HEK293 (cell line): ENCODE data around the gene SLC25A47.

Experiments used
- CTCF ChIA-PET: fragments of 350-600 bp; formaldehyde crosslinking; extraction: SDS; loops from one replicate; lab custom pipeline; 2021; ENCODE audit warnings: antibody characterized with exemption; lab: Yijun Ruan, JAX
- POLR2A ChIA-PET: fragments of 300-600 bp; formaldehyde crosslinking; extraction: SDS; loops from one replicate; lab custom pipeline; 2020; ENCODE audit warnings: antibody characterized with exemption, inconsistent platforms; lab: Yijun Ruan, JAX
- H3K27ac ChIP-seq: fragments of 200-500 bp; sonication (Bioruptor generic); 2 replicates; pipeline ENCODE4 v1.5.1; 2014; ENCODE audit warnings: low read depth, low read length, control low read depth, inconsistent platforms; ENCODE audit errors: extremely low read depth
- H3K36me3 ChIP-seq, 2 experiments: fragments of 200-500 bp in 1 of 2; sonication (Bioruptor generic) in 1 of 2; 1 replicate in 1 of 2; 2 replicates in 1 of 2; pipeline ENCODE4 v1.5.1; 2014 to 2017; ENCODE audit warnings: inconsistent platforms in 2 of 2, low read length in 2 of 2; ENCODE audit not compliant: control insufficient read depth in 2 of 2, insufficient read depth in 1 of 2
- H3K4me1 ChIP-seq: fragments of 200-500 bp; sonication (Bioruptor generic); 2 replicates; pipeline ENCODE4 v1.5.1; 2014; ENCODE audit warnings: mild to moderate bottlenecking, low read length, inconsistent platforms; ENCODE audit not compliant: control insufficient read depth, insufficient read depth
- H3K4me3 ChIP-seq: 2 replicates; pipeline ENCODE4 v1.5.1; 2011; ENCODE audit warnings: low read depth, mild to moderate bottlenecking, control low read depth, low read length, moderate library complexity
- H3K9me3 ChIP-seq: fragments of 200-500 bp; sonication (Bioruptor generic); 2 replicates; pipeline ENCODE4 v1.5.1; 2014; ENCODE audit warnings: low read depth, low read length, inconsistent platforms; ENCODE audit not compliant: control insufficient read depth, insufficient read depth
- GLIS2 ChIP-seq: fragments of 450-650 bp; formaldehyde crosslinking; IDR thresholded peaks from 2 replicates; pipeline ENCODE4 v1.5.1; 2016; ENCODE audit warnings: missing biosample characterization, missing genetic modification characterization
- INSM2 ChIP-seq: fragments of 450-650 bp; formaldehyde crosslinking; IDR thresholded peaks from 2 replicates; pipeline ENCODE4 v1.5.1; 2016; ENCODE audit warnings: missing biosample characterization, missing genetic modification characterization
- SCRT1 ChIP-seq: fragments of 450-650 bp; formaldehyde crosslinking; IDR thresholded peaks from 2 replicates; pipeline ENCODE4 v1.5.1; 2016; ENCODE audit warnings: missing biosample characterization, missing genetic modification characterization, borderline replicate concordance
- SETDB1 ChIP-seq: IDR thresholded peaks from one replicate; pipeline ENCODE4 v1.6.1; 2017; ENCODE audit warnings: mild to moderate bottlenecking, low read length, moderate library complexity, mixed read lengths; ENCODE audit not compliant: insufficient read length
- WT1 ChIP-seq: fragments of 450-650 bp; formaldehyde crosslinking; IDR thresholded peaks from 2 replicates; pipeline ENCODE4 v1.5.1; 2016; ENCODE audit warnings: missing biosample characterization, missing genetic modification characterization
- ZBTB20 ChIP-seq: fragments of 450-650 bp; formaldehyde crosslinking; IDR thresholded peaks from 2 replicates; pipeline ENCODE4 v1.5.1; 2016; ENCODE audit warnings: missing biosample characterization, missing genetic modification characterization
- ZBTB49 ChIP-seq: fragments of 450-650 bp; formaldehyde crosslinking; IDR thresholded peaks from 2 replicates; pipeline ENCODE4 v1.5.1; 2016; ENCODE audit warnings: missing biosample characterization, missing genetic modification characterization, low read depth
- ZNF155 ChIP-seq: fragments of 450-650 bp; formaldehyde crosslinking; IDR thresholded peaks from 2 replicates; pipeline ENCODE4 v1.5.1; 2016; ENCODE audit warnings: missing biosample characterization, missing genetic modification characterization
- ZNF248 ChIP-seq: fragments of 450-650 bp; formaldehyde crosslinking; IDR thresholded peaks from 2 replicates; pipeline ENCODE4 v1.5.1; 2017; ENCODE audit warnings: missing biosample characterization, missing genetic modification characterization
- ZNF404 ChIP-seq: fragments of 450-650 bp; formaldehyde crosslinking; IDR thresholded peaks from 2 replicates; pipeline ENCODE4 v1.5.1; 2017; ENCODE audit warnings: missing biosample characterization, missing genetic modification characterization
- ZNF548 ChIP-seq: fragments of 450-650 bp; formaldehyde crosslinking; IDR thresholded peaks from 2 replicates; pipeline ENCODE4 v1.5.1; 2016; ENCODE audit warnings: missing biosample characterization, missing genetic modification characterization
- ZNF561 ChIP-seq: fragments of 450-650 bp; IDR thresholded peaks from 2 replicates; pipeline ENCODE4 v1.5.1; 2018; ENCODE audit warnings: missing biosample characterization, missing genetic modification characterization, borderline replicate concordance
- ZNF580 ChIP-seq: fragments of 450-650 bp; formaldehyde crosslinking; IDR thresholded peaks from 2 replicates; pipeline ENCODE4 v1.5.1; 2016; ENCODE audit warnings: missing biosample characterization, missing genetic modification characterization
- ZNF585B ChIP-seq: fragments of 450-650 bp; formaldehyde crosslinking; IDR thresholded peaks from 2 replicates; pipeline ENCODE4 v1.5.1; 2016; ENCODE audit warnings: missing biosample characterization, missing genetic modification characterization
- ZNF768 ChIP-seq: fragments of 450-650 bp; formaldehyde crosslinking; IDR thresholded peaks from 2 replicates; pipeline ENCODE4 v1.5.1; 2018; ENCODE audit warnings: missing biosample characterization, mild to moderate bottlenecking, missing genetic modification characterization
- ZNF777 ChIP-seq: fragments of 450-650 bp; formaldehyde crosslinking; IDR thresholded peaks from 2 replicates; pipeline ENCODE4 v1.5.1; 2017; ENCODE audit warnings: missing biosample characterization, missing genetic modification characterization, borderline replicate concordance
- ZNF785 ChIP-seq: fragments of 450-650 bp; formaldehyde crosslinking; IDR thresholded peaks from 2 replicates; pipeline ENCODE4 v1.5.1; 2016; ENCODE audit warnings: missing biosample characterization, missing genetic modification characterization
- ZNF837 ChIP-seq: fragments of 450-650 bp; formaldehyde crosslinking; IDR thresholded peaks from 2 replicates; pipeline ENCODE4 v1.5.1; 2016; ENCODE audit warnings: missing biosample characterization, missing genetic modification characterization
- ZSCAN4 ChIP-seq: fragments of 450-650 bp; formaldehyde crosslinking; IDR thresholded peaks from 2 replicates; pipeline ENCODE4 v1.5.1; 2017; ENCODE audit warnings: missing biosample characterization, missing genetic modification characterization
- TF ChIP-seq, protein P1 (sequence below): fragments of 450-650 bp; formaldehyde crosslinking; IDR thresholded peaks from 2 replicates; pipeline ENCODE4 v1.5.1; 2016; ENCODE audit warnings: missing biosample characterization, missing genetic modification characterization
- TF ChIP-seq, protein P2 (sequence below): fragments of 450-650 bp; formaldehyde crosslinking; IDR thresholded peaks from 2 replicates; pipeline ENCODE4 v1.5.1; 2016; ENCODE audit warnings: missing biosample characterization, missing genetic modification characterization

Gene SLC25A47

GRCh38 chr14:100350276-100350926 is 27.3 kb downstream of the SLC25A47 start (continued):
- no peak for TF ChIP-seq ZSCAN4

DNA sequence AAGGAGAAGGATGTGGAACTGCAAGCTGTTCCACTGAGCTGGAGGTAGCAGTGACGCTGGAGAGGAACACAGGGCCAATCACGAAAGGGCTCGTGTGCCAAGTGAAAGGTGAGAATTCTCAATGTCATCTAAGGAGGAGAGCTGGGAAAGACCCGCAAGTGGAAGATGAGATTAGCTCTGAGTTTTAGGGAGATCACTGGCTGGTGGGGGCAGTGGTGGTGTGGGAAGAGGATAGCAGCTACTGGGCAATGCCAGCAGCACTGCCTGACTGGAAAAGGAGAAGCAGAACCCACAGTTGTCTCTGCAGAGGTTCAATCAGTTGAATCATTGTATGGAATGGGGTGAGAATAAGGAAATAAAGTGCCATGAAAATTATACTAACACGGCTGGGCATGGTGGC is 27.8 kb downstream of the SLC25A47 start:
- CTCF ChIA-PET = interaction anchor here (0.9 kb wide), 1 partner anchor 27 kb away, joined by 3 read pairs; no protein-coding TSS in a partner anchor
- Histone ChIP-seq H3K9me3 (no peaks in the 10 kb centered on the region), H3K36me3 (peaks cover 8 to 78% of the 10 kb centered on the region in 2 experiments), H3K4me1 (no peaks in the 10 kb centered on the region), H3K4me3 (no peak overlapping the region), H3K27ac (no peak overlapping the region)
- TF ChIP-seq ZNF404 (tag by site-specific recombination) (no peak), GLIS2 (tag by site-specific recombination) (no peak), ZBTB20 (tag by site-specific recombination) (no peak), ZNF548 (tag by site-specific recombination) (no peak), INSM2 (no peak)
- TF ChIP-seq, protein P1, sequence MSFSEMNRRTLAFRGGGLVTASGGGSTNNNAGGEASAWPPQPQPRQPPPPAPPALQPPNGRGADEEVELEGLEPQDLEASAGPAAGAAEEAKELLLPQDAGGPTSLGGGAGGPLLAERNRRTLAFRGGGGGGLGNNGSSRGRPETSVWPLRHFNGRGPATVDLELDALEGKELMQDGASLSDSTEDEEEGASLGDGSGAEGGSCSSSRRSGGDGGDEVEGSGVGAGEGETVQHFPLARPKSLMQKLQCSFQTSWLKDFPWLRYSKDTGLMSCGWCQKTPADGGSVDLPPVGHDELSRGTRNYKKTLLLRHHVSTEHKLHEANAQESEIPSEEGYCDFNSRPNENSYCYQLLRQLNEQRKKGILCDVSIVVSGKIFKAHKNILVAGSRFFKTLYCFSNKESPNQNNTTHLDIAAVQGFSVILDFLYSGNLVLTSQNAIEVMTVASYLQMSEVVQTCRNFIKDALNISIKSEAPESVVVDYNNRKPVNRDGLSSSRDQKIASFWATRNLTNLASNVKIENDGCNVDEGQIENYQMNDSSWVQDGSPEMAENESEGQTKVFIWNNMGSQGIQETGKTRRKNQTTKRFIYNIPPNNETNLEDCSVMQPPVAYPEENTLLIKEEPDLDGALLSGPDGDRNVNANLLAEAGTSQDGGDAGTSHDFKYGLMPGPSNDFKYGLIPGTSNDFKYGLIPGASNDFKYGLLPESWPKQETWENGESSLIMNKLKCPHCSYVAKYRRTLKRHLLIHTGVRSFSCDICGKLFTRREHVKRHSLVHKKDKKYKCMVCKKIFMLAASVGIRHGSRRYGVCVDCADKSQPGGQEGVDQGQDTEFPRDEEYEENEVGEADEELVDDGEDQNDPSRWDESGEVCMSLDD (tag by site-specific recombination) = no peak
- TF ChIP-seq, protein P2, sequence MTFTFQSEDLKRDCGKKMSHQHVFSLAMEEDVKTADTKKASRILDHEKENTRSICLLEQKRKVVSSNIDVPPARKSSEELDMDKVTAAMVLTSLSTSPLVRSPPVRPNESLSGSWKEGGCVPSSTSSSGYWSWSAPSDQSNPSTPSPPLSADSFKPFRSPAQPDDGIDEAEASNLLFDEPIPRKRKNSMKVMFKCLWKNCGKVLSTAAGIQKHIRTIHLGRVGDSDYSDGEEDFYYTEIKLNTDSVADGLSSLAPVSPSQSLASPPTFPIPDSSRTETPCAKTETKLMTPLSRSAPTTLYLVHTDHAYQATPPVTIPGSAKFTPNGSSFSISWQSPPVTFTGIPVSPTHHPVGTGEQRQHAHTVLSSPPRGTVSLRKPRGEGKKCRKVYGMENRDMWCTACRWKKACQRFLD (tag by site-specific recombination) = no peak
- POLR2A ChIA-PET = no interaction called here

DNA sequence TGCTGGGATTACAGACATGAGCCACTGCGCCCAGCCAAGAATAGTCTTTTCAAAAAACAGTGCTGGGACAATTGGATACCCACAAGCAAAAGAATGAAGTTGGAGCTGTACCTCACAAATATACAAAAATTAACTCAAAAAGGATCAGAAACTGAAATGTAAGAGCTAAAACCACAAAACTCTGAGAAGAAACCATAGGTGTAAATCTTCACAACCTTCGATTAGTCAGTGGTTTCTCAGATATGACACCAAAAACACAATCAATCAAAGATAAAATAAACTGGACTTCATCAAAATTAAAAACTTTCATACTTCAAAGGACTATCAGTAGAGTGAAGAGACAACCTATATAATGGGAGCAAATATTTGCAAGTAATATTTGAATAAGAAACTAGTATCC is 35.3 kb downstream of the SLC25A47 start:
- ChIA-PET CTCF (interaction anchor here (1.0 kb wide), 1 partner anchor 72 kb away, joined by 4 read pairs; no protein-coding TSS in a partner anchor), POLR2A (no interaction called here)
- TF ChIP-seq ZBTB49 (tag by site-specific recombination) = no peak
- TF ChIP-seq ZNF777 (tag by site-specific recombination) = no peak
- TF ChIP-seq ZNF837 (tag by site-specific recombination) = no peak
- no peak for TF ChIP-seq ZNF768
- TF ChIP-seq SCRT1 (tag by site-specific recombination) = no peak
- no peak for TF ChIP-seq ZNF561 (tag by site-specific recombination)
- no peak for TF ChIP-seq ZNF155
- TF ChIP-seq ZNF248 (tag by site-specific recombination) = no peak
- no peak for TF ChIP-seq ZNF580 (tag by site-specific recombination)
- no peak for TF ChIP-seq SETDB1
- no peak for TF ChIP-seq WT1
- no peak for TF ChIP-seq ZNF785 (tag by site-specific recombination)
- no peak for TF ChIP-seq ZNF585B (tag by site-specific recombination)
- Histone ChIP-seq H3K9me3 (no peaks in the 10 kb centered on the region), H3K27ac (no peak overlapping the region), H3K36me3 (peaks cover 15 to 64% of the 10 kb centered on the region in 2 experiments), H3K4me3 (no peak overlapping the region), H3K4me1 (peaks cover 2% of the 10 kb centered on the region; the same call in 1 of the 2 replicates)
